GM10266 (cell line): Measurements from ENCODE around the gene POMC.

ENCODE experiments used
- DNase-seq: peaks from one replicate; pipeline ENCODE4 v3.0.0; 2012; ENCODE audit errors: extremely low spot score
- CTCF ChIP-seq: IDR thresholded peaks from 2 replicates; pipeline ENCODE4 v1.5.1; 2012; ENCODE audit warnings: mild to moderate bottlenecking, low read depth; ENCODE audit not compliant: control insufficient read depth, insufficient read depth; ENCODE audit errors: missing control alignments

POMC gene

GRCh38 chr2:25119263-25119662 lies 49.1 kb downstream of the POMC start:
- TF ChIP-seq CTCF, result no peak
- no peak for DNase-seq

GRCh38 chr2:25116956-25117355 lies 51.4 kb downstream of the POMC start:
- no peak for DNase-seq
- TF ChIP-seq CTCF, result no peak

GRCh38 chr2:25115902-25116301 lies 52.5 kb downstream of the POMC start:
- no peak for DNase-seq

GRCh38 chr2:25115249-25115883 lies 53.0 kb downstream of the POMC start:
- no peak for TF ChIP-seq CTCF
- no peak for DNase-seq

More at GRCh38 chr2:25115902-25116301, 52.5 kb downstream of the POMC start:
- TF ChIP-seq CTCF, result no peak

GRCh38 chr2:25112113-25112512 lies 56.3 kb downstream of the POMC start:
- no peak for DNase-seq
- TF ChIP-seq CTCF, result no peak
